OCI-M2 (cell line): ENCODE data around the gene KLHL42.

ENCODE experiments used
- DNase-seq: peaks from one replicate; lab custom pipeline; 2025; ENCODE audit not compliant: unreplicated experiment; lab: John Stamatoyannopoulos, UW

KLHL42 gene

DNA sequence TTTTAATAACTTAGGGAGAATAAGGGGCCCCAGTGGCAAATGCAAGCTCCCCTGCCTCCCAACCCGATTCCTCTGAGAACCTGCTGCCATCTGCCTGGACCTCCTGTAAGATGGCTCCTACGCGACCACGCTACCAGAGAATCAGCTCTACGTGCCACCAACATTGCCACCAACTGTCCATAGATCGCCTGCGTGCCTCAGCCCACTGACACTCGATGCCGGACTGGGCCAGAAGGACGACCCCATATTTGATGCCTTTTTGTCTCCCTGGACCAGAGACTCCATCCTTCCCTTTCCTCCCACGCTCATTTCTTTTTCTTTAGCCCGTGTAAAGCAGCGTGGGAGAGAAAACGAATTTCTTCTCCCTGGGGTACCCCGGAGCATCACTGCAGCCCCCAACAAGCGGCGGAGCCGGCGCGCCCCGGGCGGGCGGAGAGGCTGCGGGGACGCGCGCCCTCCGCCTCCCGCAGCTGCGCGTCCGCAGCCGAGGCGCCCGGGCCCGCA, 565 bp upstream of the KLHL42 start:
- DNase-seq, result no peak

- no peak for DNase-seq
These were observed 777 bp downstream of the KLHL42 start for GRCh38 chr12:27780612-27781408.

DNA sequence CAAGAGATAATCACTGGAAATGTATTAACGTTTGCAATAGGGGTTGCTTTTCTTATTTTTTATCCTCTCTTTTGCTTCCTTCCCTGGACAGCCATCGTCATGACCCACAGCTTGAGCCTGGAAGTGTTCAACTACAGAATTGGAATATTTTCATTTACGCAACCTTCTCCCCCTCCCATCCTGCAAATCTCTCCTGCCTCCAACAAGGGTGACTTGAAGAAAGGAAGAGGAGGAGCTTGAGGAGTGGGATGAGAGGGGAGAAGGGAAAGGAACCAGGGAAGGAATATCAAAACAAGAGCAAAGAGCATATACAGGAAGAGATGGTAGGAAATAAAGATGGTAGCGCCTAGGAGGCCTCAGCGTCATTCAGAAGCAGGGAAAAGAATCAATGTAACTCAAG, 1.6 kb downstream of the KLHL42 start:
- no peak for DNase-seq

DNA sequence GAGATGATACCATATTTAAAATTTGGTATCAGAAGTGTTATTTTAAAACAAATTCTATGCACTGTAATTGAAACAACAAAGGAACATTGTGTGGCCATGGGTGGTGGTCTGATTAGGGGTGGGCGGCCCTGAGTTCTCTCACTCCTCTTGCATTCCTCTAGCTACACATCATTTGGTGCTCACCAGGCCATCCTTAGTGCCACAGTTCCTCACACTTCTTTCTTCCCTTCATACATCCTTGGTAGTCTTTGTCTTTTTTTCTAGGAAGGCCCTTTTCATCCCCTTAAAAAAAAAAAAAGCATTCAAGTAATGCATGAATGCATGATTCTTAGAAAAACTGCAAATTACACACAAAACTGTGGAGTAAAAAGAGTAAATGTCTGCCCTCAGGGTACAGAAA, 2.4 kb downstream of the KLHL42 start:
- no peak for DNase-seq

- DNase-seq, result no peak
These were observed 6.0 kb downstream of the KLHL42 start for GRCh38 chr12:27785882-27786570.

GRCh38 chr12:27787559-27787958, 7.5 kb downstream of the KLHL42 start:
- no peak for DNase-seq

DNA sequence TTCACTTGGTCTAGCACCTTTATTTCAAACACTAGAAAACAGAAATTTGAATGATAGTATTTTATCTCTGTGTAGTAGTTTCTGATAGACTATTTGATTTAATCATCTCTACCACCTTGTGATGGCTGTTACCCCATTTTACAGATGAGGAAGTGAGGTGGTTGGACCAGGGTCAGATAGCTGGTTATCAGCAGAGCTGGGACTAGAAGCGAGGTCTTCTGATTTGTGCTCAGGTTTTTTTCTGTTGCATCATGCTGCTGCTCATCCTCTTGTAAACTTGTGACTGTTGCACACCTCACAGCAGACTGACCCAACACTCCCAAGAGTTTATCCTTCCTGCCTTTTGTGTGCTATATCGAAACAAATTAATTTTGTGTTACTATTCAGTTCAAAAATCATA, 10.1 kb downstream of the KLHL42 start:
- no peak for DNase-seq

DNA sequence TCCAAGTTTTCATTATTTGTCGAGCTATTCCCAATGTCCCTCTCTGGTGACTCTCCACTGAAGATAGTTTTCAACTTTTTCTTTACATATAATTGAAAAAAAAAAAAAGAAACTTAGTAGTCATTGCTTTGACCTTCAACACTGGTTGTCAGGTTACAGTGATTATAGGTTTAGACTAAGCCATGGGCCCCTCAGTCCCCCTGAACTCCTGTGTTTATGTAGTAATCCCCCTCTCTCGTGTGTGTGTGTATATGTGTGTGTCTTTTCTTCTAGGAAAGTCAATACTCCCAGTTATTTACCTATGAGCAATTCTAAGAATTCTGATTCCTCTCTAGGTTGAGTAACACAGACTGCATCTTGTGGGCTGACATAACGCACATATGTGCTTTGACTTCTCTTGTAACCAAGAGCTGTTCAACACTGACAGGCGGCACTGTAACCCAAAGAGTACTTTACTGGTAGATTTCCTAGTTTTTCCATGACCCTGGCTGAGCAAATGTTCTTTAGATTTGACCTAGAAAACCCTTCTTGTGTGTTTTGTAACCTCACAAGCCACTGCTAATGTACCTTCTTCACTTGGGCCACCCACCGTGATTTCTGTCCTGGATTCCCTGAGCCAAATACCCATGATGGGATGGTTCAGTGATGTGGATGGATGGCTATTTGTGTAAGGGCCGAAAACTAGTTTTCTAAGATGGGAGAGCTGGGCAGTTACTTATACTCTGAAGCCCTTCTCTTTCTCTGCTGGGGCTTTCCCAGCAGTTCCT, 15.0 kb downstream of the KLHL42 start:
- DNase-seq, result no peak

DNA sequence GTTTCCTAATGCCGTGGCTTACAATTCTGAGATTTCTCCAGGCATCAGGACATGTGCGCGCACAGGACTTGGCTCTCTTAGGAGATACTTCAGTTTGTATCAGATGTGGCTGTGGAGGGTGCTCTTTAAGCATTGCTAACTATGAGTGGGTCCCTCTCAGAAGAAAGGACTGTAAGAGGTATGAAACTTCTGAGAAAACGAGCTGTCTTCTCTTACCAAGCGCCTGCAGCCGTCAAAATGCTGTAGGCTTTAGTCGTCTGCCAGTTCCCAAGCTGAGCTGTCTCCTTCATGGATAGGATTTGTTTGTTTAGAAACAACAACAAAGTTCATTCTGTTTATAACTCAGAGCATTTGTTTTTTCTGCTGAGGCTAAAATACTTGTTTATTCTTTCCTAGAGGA, 16.1 kb downstream of the KLHL42 start:
- no peak for DNase-seq

- no peak for DNase-seq
These were observed 17.4 kb downstream of the KLHL42 start for GRCh38 chr12:27797301-27798025.

DNA sequence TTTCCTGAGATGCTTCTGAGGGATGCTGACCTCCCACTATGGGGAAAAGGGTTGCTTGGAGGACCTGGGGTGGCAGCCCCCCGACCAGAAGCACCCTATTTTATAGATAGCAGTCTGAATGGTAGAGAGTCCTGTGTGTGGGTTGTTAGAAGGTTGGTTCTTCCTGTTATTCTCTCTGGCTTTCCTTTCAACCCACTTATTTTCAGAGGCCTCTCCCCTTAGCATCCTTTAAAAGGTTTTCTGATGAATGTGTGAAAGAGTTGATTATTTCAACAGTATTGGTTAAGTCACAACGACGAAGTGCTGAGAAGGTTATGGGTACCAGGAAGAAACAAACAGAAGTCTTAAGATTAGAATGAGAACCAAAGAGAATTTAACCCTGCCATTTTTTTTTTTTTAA, 20.8 kb downstream of the KLHL42 start:
- DNase-seq, result no peak

GRCh38 chr12:27801630-27802029, 21.6 kb downstream of the KLHL42 start:
- no peak for DNase-seq

GRCh38 chr12:27802511-27802910, 22.5 kb downstream of the KLHL42 start:
- DNase-seq, result no peak

DNA sequence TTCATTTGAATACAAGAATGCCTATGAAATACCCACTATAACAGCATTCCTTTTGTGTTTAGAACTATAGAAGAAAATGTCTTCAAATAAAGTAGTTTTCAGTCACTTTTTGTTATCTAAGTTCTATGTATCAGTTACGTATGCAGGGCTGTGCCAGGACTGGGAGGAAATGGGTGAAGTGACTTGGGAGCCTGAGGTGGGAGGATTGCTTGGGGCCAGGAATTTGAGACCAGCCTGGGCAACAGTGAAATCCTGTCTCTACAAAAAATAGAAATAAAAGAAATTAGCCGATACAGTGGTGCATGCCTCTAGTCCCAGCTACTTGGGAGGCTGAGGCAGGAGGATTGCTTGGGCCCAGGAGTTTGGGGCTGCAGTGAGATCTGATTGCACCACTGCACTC, 22.9 kb downstream of the KLHL42 start:
- no peak for DNase-seq

DNA sequence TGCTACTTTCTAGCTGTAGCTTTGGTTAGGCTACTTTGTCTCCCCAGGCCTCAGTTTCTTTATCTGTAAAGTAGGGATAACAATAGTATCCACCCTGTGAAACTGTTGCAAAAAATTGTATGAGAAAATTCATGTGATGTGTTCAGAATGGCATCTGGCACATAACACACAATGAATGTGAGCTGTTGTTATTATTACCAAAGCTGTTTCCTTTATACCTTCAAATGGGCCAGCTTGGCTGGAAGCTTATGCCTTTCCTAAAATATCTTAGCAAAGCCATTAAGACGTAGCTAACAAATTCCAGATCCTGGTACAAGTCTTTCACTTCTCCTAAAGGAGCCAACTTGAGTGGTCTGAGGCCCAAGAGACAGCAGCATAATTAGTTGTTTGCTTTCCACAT, 25.2 kb downstream of the KLHL42 start:
- no peak for DNase-seq

DNA sequence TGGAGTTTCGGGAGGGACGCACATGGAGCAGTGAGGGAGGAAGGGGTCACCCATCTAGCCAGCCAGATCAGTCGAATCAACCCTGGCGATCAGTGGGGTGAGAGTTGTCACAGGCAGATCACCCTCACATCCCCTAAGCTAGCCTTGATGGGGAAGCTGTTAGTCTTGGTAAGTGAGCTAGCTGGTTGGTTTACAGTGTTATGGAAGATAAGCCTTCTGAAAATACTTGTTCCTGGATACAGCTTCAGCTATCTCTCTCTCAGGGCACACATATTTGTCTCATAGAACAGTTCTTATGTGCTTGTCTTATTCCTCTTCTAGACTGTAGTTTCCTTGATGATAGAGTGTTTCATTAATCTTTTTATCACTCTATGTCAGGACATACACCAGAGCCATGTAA, 26.2 kb downstream of the KLHL42 start:
- DNase-seq, result no peak

DNA sequence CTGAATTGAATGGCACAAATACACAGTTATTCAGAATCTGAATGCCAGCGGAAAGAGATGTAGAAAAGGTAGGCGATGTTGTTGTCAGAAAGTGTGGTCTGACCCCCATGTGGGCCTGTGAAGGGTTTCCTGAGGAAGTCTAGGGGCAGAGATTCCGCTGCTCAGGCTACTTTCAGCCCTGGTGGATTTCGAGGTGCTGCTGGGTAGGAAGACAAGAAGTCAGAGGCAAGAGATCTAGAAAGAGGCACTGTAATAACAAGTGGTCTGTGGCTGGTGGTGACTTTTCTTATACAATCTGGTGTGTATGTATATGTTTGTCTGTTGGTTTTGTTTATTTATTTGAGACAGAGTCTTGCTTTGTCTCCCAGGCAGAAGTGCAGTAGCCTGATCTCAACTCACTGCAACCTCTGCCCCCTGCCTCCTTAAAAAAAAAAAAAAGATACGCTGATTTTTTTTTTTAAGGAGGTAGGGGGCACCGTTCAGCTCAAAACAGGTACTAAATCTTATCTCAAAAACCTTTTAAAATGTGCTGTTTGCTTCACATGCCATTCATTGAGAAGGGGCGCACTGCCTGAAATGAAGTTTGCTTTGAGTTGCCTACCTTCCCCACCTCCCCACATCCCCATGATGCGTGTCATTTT, 27.1 kb downstream of the KLHL42 start:
- DNase-seq, result no peak

GRCh38 chr12:27808841-27809240, 28.8 kb downstream of the KLHL42 start:
- no peak for DNase-seq

GRCh38 chr12:27810756-27811155, 30.7 kb downstream of the KLHL42 start:
- DNase-seq, result no peak

DNA sequence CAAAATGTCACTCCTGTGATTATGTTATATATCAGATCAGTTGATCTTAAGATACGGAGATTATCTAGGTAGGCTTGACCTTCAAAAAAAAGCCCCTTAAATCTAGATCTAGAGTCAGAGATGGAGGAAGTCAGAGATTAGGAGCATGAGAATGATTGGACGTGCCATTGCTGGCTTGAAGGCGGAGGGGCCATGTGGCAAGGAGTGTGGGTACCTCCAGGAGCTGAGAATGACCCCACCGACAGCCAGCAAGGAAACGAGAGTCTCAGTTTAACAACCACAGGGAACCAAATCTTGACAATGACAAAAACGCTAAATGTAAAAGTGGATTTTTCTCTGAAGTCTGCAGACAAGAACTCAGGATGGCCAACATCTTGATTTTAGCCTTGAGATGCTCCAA, 32.5 kb downstream of the KLHL42 start:
- no peak for DNase-seq

- DNase-seq, result no peak
These were observed 34.4 kb downstream of the KLHL42 start for GRCh38 chr12:27814411-27814810.
